ENCODE data around the gene PAEP.

Gene PAEP

DNA sequence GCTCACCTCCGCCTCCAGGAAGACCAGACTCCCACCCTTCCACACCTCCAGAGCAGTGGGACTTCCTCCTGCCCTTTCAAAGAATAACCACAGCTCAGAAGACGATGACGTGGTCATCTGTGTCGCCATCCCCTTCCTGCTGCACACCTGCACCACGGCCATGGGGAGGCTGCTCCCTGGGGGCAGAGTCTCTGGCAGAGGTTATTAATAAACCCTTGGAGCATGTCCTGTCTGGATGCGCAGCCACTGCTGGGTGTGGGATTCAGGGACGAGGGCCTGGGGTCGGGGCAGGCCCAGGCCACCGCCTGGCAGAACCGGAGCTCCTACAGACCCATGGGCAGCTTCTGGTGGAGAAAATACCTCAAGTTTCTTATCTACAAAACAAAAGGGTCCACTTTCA lies 5.0 kb downstream of the PAEP start:
- in situ Hi-C loops (cut with HindIII; ENCODE audit: low pct_ligation_motif_present, low pct_unique_long_range_greater_than_20kb, low sequenced_read_pairs) = no loop called here
- no peak for DNase-seq

DNA sequence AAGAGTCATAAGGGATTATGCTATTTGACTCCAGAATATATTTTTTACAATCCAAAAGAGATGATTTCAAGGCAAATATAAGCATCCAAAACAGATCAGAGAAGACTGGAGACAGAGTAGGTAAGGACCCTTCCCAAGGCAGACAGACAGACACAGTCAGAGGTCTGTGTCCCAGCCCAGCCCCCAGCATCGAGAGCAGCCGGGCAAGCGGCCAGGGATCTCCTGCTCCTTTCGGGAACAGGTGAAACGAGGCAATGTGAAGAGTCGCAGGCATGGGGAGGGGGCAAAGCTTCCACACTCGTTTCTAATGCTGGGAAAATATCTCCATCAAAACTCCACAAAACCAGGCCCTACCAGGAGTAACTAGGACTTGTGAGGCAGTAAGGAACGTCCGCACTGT lies 5.8 kb downstream of the PAEP start:
- in situ Hi-C loops (cut with HindIII; ENCODE audit: low pct_ligation_motif_present, low pct_unique_long_range_greater_than_20kb, low sequenced_read_pairs) = no loop called here
- no peak for DNase-seq

DNA sequence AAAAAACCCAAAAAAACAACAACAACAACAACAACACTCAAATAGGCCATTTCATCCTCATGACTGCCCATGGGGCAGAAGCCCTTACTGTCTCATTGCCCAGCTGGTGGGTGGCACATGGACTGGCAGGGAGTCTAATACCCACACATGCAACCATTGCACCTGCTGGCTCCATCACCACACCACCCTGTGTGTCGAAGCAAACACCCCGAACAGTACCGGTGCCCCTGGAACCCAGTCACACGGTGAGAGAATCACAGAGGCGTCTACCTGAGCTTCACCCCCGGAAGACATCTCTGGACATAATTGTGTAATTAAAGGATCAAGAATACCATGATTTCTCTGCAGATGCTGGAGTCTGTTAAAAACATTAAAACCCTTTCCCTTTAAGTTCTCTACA lies 6.5 kb downstream of the PAEP start:
- in situ Hi-C loops (cut with HindIII; ENCODE audit: low pct_ligation_motif_present, low pct_unique_long_range_greater_than_20kb, low sequenced_read_pairs) = no loop called here
- no peak for DNase-seq

DNA sequence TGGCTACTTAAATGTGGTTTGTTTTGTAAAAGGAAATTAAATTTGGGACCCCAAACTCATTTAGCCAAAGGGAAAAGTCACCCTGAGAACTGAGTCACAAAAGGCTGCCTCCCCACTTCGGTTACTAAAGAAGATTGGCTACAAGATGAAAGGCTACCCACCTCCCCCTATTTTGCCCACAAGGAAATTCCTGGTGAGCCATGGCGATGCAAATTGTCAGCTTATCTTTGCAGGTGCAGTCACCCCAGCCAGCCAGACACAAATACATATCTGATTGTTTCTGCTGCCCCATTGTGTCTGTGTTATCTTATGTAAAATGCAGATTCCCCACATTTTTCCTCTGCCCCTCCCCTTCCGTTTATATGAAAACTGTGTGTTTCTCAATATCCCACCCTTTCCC lies 8.9 kb downstream of the PAEP start:
- no peak for DNase-seq
- in situ Hi-C loops (cut with HindIII; ENCODE audit: low pct_ligation_motif_present, low pct_unique_long_range_greater_than_20kb, low sequenced_read_pairs) = no loop called here

DNA sequence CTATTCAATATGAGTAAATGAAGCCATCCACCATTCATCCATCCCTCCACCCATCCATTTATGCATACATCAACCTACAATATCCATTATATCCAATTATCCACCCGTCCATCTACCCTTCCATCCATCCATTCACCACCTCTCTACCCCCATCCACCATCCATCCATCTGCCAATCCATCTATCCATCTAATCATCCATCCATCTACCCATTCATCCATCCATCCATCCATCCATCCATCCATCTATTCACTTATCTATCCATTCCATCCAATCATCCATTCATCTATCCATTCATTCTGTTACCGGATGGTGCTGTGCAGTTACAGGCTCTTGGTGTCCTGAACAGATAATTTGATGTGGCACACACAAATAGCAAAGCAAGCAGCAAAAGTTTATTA lies 10.7 kb downstream of the PAEP start:
- DNase-seq = no peak

DNA sequence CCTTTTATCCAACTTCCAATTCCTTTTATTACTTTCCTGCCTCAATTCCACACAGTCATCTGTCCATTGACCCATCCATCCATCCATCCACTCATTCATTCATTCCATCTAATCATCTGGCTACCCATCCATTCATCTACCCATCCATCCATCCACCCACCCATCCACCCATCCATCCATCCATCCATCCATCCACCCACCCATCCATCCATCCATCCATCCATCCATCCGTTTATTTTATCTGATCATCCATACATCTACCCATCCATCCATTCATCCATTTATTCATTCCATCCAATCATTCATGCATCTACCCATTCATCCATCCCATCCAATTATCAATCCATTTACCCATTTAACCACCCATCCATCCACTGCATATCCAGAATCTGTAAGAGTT lies 11.6 kb downstream of the PAEP start:
- DNase-seq = no peak
- in situ Hi-C loops (cut with HindIII; ENCODE audit: low pct_ligation_motif_present, low pct_unique_long_range_greater_than_20kb, low sequenced_read_pairs) = no loop called here

More for the DNA sequence above, 10.7 kb downstream of the PAEP start:
- in situ Hi-C loops (cut with HindIII; ENCODE audit: low pct_ligation_motif_present, low pct_unique_long_range_greater_than_20kb, low sequenced_read_pairs) = no loop called here

DNA sequence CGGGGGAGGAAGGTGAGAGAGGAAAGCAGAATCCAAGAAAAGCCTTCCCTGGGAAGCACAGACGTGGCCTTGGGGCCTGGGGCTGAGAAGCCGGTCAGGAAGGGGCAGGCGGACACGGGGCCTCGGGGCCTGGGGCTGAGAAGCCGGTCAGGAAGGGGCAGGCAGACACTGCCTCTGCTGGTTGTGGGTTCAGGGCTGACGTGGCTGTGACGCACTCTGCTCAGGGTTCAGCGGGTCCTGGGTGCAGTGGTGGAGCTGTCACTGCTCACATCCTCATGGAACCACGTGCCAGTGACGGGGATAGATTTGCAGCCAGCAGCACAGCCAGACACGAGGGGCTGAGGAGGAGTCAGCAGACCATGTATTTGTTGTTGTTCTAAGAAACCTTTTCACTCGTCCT lies 12.8 kb downstream of the PAEP start:
- no peak for DNase-seq
- in situ Hi-C loops (cut with HindIII; ENCODE audit: low pct_ligation_motif_present, low pct_unique_long_range_greater_than_20kb, low sequenced_read_pairs) = no loop called here

DNA sequence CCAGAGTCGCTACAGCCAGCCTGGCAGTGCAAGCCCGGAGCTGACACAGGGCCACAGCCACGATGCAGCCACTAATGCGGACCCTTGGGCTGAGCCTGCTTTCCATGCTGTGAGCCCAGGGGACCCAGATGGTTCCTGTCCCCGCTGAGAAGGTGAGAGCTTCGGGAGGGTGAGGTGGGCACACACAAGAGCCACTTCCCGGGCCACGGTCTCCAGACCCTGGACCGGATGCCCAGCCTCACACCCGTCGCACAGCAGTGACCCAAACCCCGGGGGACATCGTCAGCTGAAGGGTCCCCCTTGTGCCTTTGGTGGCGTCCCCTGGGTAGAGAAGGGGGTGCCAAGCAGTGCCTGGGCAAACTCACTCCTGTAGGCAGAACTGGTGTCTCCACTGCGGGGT lies 13.4 kb downstream of the PAEP start:
- in situ Hi-C loops (cut with HindIII; ENCODE audit: low pct_ligation_motif_present, low pct_unique_long_range_greater_than_20kb, low sequenced_read_pairs) = no loop called here
- DNase-seq = no peak

DNA sequence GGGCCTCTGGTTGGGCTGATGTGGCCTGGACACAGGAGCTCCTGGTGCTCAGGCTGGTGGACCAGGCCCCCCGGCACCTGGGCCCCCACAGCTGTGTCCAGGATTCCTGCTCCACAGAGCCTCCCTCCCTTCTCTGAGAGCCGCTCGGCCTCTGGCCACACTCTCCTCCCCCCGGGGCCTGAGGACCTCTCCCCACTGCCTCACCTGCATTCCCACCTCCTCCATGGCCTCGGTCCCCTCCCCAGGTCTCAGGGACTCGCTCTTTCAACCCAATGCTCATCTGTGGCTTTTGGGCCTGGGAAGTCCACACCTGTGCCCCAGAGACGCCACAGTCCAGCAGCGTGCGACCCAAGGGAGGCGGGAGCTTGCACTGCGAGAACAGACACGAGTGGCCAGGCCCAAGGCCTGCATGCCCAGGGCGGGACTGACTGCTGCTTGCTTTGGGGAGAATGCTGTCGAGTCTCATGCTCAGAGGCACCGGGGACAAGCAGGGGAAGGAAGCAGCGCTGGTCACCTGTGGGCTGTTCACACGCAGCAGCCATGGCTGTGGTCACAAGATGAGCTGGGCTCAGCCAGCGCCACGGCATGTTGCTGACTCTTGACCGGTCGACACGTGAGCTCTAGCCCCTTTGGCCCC lies 14.6 kb downstream of the PAEP start:
- no peak for DNase-seq
- in situ Hi-C loops (cut with HindIII; ENCODE audit: low pct_ligation_motif_present, low pct_unique_long_range_greater_than_20kb, low sequenced_read_pairs) = no loop called here

DNA sequence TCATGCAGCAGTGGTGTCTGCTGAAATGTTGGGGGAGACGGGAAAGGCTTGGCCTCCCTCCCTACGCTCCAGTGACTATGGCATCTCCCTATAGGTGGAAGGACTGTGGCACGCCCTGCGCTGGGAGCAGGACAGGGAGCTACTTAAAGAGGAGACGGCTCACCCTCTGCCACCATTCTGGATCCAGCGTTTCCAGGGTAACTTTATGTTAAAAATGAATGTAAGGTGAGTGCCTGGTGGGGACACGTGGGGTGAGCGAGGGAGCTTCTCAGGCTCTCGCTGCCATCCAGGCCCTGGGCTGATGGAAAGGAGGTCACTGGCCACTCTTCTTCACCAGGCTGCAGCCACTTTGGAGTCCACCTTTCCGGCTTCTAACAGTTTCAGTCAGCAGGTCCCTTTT lies 15.7 kb downstream of the PAEP start:
- in situ Hi-C loops (cut with HindIII; ENCODE audit: low pct_ligation_motif_present, low pct_unique_long_range_greater_than_20kb, low sequenced_read_pairs) = no loop called here
- no peak for DNase-seq

DNA sequence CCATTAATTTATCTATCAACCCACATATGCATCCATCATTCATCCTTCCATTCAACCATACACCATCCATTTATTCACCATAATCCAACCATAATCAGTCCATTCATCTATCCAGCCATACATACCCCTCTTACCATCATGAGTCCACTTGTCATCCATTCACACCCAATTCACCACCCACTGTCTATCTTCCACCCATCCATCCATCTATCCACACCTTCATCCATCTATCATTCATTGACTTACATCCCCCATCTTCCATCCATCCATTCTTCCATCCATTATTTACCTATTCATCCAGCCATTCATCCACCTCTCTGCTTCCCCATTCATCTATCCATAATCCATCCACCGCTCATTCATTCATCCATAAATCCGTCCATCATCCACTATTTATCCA lies 17.8 kb downstream of the PAEP start:
- in situ Hi-C loops (cut with HindIII; ENCODE audit: low pct_ligation_motif_present, low pct_unique_long_range_greater_than_20kb, low sequenced_read_pairs) = no loop called here
- no peak for DNase-seq

DNA sequence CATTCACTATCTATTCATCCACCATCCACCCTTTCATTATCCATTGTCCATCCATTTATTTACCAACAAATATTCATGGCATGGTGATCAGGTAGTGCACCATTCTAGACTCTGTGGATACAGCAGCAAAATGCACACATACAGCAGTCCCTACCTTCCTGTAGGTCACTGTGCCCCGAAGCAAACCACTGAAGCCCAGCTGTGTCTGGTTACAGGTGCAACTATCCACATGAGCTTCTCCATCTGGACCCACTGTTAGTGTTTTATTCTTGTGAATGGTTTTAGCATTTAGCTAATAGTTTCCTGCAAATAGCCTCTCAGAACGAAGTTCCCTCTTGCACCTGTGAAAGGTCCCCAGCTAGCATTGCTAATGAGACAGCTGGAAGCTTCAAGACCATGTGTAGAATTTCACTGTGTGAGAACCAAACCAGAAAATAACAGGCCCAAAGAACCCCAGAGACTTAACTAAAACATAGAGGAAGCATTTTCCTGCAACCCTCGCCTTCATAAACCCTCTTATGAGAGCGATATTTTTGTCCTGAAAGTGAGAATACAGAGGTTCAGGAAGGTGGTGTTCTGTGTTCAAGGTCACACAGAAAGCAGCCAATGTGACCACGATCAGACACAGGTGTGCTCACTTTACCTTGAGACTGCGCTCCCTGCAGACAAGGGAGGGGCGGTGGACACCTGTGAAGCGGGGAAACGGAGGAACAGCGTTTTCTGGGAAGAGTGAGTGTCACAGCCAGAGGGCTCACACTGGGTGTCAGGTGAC lies 18.5 kb downstream of the PAEP start:
- no peak for DNase-seq
- in situ Hi-C loops (cut with HindIII; ENCODE audit: low pct_ligation_motif_present, low pct_unique_long_range_greater_than_20kb, low sequenced_read_pairs) = no loop called here

DNA sequence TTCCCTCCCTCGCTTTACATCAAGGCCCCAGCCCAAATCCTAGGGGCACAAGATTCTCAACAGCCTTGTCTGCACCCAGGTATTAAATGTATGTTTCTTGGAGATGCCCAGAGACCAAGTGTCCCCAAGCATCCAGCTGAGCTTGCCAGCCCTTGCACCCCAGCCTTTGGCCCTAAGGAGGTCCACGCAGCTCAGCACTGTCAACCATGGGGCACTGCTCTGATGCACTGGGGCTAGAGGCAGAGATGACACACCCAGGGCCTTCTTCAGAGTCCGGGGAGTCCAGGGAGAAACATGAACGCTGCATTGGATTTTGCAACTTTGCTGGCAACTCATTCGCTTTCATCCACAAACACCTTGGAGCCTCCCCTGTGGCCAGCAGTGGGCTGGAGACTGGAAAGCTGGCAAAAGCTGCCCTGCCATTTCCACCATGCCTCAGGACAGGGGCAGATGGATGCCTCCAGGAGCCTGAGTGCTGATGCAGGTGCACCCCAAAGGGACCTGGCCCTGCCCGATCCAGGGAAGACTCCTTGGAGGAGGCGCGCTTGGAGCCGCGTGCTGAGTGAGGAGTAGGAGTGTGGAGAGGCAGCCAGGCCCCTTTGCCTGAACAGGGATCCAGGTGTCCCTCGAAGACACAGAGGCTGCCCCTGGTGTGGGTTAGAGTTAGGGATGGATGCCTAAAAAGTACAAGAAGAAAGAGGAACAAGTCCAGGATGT lies 19.3 kb downstream of the PAEP start:
- no peak for DNase-seq
- in situ Hi-C loops (cut with HindIII; ENCODE audit: low pct_ligation_motif_present, low pct_unique_long_range_greater_than_20kb, low sequenced_read_pairs) = no loop called here

DNA sequence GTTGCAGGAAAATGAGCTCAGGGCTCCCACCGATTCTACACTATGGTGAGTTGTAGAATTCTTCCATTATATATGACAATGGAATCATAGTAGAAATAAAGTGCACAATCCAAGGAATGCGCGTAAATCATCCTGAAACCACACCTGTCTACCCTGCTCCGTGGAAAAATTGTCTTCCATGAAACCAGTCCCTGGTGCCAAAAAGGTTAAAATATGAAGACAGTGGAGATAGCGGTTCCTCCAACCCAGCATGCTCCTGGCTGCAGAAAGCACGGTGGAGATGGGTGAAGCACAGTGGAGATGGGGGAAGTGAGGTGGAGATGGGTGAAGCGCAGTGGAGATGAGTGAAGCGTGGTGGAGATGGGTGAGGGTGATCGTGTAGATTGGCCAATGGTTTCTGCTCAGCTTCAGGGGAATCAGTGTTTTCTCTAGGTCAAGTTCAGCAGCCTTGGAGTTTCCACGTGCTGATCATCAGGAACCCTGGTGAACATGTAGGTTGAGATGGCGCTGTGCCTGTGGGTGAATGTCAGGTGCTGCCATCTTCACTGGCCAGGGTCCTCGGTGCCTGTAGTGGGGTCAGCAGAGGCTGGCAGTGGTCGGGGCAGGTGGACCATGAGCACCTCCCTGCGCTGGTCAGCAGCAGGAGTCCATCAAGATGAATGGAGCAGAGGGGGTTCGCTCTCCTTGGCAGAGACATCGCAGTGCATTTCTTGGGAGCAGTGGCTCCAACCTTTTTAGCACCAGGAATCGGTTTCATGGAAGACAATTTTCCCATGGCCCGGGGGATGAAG lies 20.3 kb downstream of the PAEP start:
- DNase-seq = no peak
- in situ Hi-C loops (cut with HindIII; ENCODE audit: low pct_ligation_motif_present, low pct_unique_long_range_greater_than_20kb, low sequenced_read_pairs) = no loop called here

DNA sequence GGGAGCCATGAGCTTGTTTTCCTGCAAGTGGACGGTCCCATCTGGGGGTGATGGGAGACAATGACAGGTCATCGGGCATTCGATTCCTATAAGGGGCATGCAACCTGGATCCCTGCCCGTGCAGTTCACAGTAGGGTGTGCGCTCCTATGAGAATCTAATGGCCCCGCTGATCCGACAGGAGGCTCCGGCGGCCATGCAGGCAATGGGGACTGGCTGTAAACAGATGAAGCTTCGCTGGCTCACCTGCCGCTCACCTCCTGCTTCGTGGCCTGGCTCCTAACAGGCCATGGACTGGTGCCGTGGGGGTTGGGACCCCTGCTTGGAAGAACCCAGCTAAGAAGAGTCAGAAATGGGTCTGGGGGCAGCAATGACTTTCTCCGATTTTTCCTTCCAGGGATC lies 21.0 kb downstream of the PAEP start:
- in situ Hi-C loops (cut with HindIII; ENCODE audit: low pct_ligation_motif_present, low pct_unique_long_range_greater_than_20kb, low sequenced_read_pairs) = no loop called here
- no peak for DNase-seq

DNA sequence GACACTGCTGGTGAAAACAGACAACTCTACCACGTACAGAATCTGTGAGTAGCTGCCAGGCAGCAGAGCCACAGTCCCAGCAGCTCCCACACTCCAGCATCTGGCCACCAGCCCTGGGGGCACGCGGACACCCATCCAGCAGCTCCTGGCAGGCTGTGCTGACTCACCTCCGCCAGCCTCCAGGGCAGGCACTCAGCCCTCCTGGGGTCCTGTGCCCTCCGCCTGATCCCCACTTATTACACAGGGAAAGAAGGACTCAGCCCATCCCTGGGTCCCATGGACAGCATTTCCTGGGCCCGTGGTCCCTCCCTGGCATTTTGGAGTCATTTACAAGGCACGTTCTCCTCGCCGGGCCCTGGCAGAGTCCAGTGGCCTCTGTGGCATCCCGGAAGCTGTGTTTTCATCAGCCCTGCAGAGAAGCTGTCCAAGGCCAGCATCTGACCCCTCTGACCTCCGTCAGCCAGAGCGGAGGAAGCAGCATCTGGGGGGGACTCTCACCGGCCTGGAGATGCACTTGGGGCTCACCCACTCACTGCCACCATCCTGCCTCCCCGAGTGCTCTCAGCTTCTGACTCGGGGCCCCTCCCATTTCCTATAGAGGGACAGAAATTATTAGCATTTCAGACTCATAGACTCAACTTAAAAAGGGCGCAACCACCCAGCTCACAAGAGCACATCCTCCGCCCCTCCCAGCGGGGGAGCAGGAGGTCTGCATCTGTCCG lies 21.6 kb downstream of the PAEP start:
- in situ Hi-C loops (cut with HindIII; ENCODE audit: low pct_ligation_motif_present, low pct_unique_long_range_greater_than_20kb, low sequenced_read_pairs) = no loop called here
- no peak for DNase-seq

DNA sequence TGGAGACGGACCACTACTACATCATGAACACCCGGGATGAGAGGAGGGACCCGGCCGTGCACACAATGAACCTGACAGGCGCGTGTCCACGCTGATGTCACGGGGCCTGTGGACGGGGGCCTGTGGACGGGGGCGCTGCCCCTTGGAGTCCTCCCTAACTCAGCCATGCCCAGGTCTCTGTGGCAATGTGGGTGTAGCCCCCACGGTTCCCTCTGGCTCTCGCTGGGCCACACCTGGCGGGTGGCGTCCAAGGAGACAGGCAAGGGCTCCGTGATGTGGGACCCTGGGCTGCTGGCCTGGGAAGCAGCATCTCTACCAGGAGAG lies 22.1 kb downstream of the PAEP start:
- in situ Hi-C loops (cut with HindIII; ENCODE audit: low pct_ligation_motif_present, low pct_unique_long_range_greater_than_20kb, low sequenced_read_pairs) = no loop called here
- no peak for DNase-seq

DNA sequence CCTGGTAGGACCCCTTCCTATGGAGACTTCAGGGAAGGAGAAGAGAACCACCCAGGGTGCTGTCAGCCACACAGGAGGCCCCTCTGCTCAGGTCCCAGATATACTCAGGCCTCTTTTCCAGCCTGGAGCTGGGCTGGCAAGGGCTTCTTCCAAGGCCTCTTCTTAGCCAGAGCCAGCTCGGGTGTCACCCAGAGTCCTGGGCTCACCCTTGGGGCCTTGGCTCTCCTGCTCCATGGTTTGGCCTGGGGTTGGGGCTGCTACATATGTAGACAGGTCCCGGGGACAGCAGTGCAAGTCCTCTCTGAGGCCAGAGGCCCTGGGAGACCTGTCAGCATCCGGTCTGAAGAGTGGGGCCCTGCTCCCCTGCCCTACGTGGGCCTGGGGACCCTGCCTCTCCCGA lies 22.8 kb downstream of the PAEP start:
- DNase-seq = no peak
- in situ Hi-C loops (cut with HindIII; ENCODE audit: low pct_ligation_motif_present, low pct_unique_long_range_greater_than_20kb, low sequenced_read_pairs) = no loop called here

DNA sequence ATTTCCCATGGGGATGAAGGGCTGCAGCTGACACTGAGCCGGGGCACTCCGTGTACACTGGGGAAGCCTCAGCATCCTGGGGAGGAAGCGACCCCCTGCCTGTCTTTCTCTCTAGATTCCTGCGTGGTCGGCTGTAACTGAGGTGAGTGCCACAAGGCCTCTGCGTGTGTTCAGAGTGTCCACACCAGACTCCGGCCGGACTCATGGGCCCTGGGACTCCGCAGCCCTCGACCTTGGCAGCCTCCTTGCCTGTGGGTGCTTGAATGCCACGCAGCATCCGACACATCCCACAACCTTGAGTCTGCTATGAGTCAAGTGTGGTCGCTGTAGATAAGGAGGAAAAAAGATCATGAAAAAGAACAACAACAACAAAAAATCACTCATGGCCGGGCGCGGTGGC lies 23.4 kb downstream of the PAEP start:
- DNase-seq = no peak
- in situ Hi-C loops (cut with HindIII; ENCODE audit: low pct_ligation_motif_present, low pct_unique_long_range_greater_than_20kb, low sequenced_read_pairs) = no loop called here
